HG03521 (cell line): ENCODE data around the gene GLA.
A peak's percentile ranks its signal among the peaks of the same experiment; 100 is the strongest.

Source experiments
- ATAC-seq: cut with Tn5 transposase; IDR thresholded peaks from one replicate; pipeline ENCODE4 v1.9.1; 2021; ENCODE audit warnings: mild to moderate bottlenecking, moderate library complexity; ENCODE audit not compliant: unreplicated experiment

Gene GLA

GRCh38 chrX:101407748-101408531 lies at the start of gene GLA, which contains the start of gene HNRNPH2:
Gene GLA, minus strand, starts transcription at chrX:101407925. Its CDS starts 22 bp downstream, at chrX:101407903.
Gene HNRNPH2, plus strand, starts transcription at chrX:101408222. Its CDS starts 3,767 bp downstream, at chrX:101411989.
- ATAC-seq, result peak; percentile 92

GRCh38 chrX:101452056-101452455 lies 44.3 kb upstream of the GLA start:
- no peak for ATAC-seq

GRCh38 chrX:101450961-101451360 lies 43.2 kb upstream of the GLA start:
- no peak for ATAC-seq

- no peak for ATAC-seq
Measured at GRCh38 chrX:101450085-101450484, 42.4 kb upstream of the GLA start.

- no peak for ATAC-seq
Measured at GRCh38 chrX:101449279-101449678, 41.6 kb upstream of the GLA start.

GRCh38 chrX:101442085-101442484 lies 34.4 kb upstream of the GLA start:
- ATAC-seq, result no peak

GRCh38 chrX:101430457-101431078 lies 22.8 kb upstream of the GLA start:
- peak; percentile 94 for ATAC-seq

GRCh38 chrX:101429934-101430333 lies 22.2 kb upstream of the GLA start:
- peak; percentile 23 for ATAC-seq

GRCh38 chrX:101427954-101428353 lies 20.2 kb upstream of the GLA start:
- no peak for ATAC-seq

GRCh38 chrX:101419489-101419888 lies 11.8 kb upstream of the GLA start:
- ATAC-seq, result no peak

GRCh38 chrX:101417981-101418841 lies 10.5 kb upstream of the GLA start:
- ATAC-seq, result peak; percentile 48

- no peak for ATAC-seq
Measured at GRCh38 chrX:101417190-101417589, 9.5 kb upstream of the GLA start.

- ATAC-seq, result no peak
Measured at GRCh38 chrX:101416691-101417090, 9.0 kb upstream of the GLA start.

- ATAC-seq, result peak; percentile 43
Measured at GRCh38 chrX:101415180-101416145, 7.7 kb upstream of the GLA start.

GRCh38 chrX:101411984-101412383 lies 4.3 kb upstream of the GLA start:
- no peak for ATAC-seq

GRCh38 chrX:101410461-101410860 lies 2.7 kb upstream of the GLA start:
- no peak for ATAC-seq

- no peak for ATAC-seq
Measured at GRCh38 chrX:101409043-101409442, 1.3 kb upstream of the GLA start.

GRCh38 chrX:101408532-101408841 lies 762 bp upstream of the GLA start:
- ATAC-seq, result no peak

- ATAC-seq, result no peak
Measured at GRCh38 chrX:101407167-101407747, 468 bp downstream of the GLA start.

- no peak for ATAC-seq
Measured at GRCh38 chrX:101399825-101400224, 7.9 kb downstream of the GLA start.
